Daoy (cell line): ENCODE measurements around the gene PTPRT. TPM values are rescaled to one million over a fixed set of nuclear protein-coding genes. Genes with fewer than 3 reads are reported as not detected.

Experiments used
- DNase-seq: peaks from one replicate; pipeline ENCODE4 v3.0.0-alpha.2; 2015; ENCODE audit warnings: low read depth
- total RNA-seq: library from RNA; depleted of rRNA; stranded (reverse); fragments of >200 nt; shearing (Covaris generic); gene quantifications from 2 replicates; pipeline ENCODE4 v1.2.3, GENCODE V29; 2014

PTPRT gene
- total RNA-seq, 1 experiment from 2014 or later = not detected

DNA sequence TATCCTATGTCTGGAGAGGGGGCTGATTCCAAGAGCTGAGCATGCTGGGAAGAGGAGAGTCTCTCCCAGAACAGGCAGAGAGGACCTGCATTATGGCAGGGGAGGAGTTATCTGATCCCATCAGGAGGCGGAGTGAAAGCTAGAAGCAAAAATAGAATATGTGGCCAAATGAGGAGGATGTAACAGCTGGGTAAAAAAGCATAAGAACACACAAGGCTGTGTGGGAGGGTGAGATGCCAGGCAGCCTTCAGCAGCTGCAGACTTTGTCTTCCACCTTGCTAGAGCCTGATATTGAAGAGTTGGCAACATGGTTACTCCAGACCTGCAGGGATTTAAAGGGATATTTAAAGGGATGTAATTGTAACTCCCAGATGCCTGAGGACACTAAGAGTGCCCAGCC is 167.1 kb downstream of the PTPRT start:
- no peak for DNase-seq

DNA sequence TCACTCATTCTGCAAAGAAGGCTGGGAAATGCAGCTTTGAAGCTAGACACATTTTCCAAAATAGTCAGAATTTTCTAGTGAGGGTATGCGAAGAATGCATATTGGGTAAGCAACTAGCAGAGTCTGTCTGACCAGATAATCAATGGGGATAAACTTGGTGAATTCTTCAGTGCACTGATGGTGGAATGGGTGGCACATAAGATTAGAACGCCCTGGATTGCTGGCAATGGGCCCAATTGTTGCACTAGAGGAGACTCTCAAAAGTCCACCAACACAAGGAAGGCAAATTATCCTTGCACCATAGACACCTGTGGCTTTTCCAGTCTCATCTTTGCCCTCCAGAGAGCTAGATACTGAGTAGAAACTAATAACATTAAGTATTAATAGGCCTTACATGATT is 167.6 kb downstream of the PTPRT start:
- no peak for DNase-seq

DNA sequence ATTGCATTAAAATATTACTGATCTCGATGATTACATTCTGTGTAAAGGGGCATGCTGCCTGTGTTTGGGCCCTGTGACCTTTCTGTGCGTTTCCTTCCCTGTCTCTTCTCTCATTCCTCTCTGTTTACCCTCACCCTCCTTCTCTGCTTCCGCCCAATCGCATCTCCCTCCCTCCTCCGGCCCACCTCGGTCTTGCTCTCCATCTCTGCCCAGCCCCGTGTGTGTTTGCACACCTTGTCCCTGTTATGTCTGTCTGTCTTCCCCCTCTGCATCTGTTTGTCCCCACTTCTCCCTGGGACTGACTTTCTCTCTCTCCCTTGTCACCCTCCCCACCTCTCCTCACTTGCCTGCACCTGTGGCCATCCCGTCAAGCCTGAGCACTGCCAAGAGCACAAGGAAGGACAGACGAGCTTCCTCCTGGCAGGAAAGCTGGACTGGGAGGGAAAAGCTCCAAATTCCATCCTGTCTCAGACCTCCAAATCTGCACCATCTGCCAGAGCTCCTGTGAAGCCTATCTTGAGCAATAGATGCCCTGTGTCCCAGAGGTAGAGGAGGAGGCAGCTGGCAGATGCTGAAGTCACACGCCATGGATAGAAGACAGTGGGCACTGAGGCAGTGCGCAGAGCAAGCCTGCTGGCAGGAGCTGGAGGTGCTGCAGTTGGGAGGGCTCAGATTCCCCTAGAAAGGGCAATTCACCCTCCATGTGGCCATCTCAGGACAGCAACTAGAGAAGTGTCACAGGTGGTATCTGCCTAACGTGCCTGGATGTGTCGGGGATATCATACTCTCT is 172.3 kb downstream of the PTPRT start:
- DNase-seq = no peak

DNA sequence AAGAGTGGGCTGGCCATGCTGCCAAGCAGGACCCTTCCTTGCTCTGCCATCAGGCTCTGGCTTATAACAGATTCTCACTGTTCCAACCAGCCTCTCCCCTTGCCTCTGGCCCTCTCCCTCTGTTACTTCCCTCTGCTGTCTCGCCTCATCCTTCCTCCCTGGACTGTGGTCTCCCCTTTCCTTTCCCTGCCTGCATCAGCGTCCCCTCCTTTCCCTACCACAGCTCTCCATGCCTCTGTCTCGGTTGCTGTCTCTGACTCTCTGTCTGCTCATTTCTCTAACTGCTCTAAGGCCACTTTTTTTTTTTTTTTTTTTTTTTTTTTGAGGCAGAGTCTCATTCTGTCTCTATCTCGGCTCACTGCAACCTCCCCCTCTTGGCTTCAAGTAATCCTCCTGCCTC is 173.4 kb downstream of the PTPRT start:
- DNase-seq = no peak

DNA sequence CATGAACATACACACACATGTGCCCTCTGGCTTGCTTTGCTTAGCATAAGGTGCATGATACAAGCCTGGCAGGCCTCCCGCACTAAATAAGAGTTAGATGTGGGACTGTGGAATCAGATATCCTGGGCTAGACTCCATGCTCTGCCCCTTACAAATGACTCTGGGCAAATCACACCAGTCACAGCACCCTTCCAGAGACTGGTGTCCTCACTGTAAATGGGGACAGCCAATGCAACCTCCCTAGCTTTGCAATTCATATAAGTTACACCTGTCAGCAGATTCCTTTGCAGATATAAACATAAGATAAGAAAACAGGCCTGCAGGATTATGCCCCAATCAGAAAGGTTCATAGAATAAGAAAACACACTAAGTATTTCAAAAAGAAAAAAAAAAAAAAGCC is 174.1 kb downstream of the PTPRT start:
- no peak for DNase-seq

DNA sequence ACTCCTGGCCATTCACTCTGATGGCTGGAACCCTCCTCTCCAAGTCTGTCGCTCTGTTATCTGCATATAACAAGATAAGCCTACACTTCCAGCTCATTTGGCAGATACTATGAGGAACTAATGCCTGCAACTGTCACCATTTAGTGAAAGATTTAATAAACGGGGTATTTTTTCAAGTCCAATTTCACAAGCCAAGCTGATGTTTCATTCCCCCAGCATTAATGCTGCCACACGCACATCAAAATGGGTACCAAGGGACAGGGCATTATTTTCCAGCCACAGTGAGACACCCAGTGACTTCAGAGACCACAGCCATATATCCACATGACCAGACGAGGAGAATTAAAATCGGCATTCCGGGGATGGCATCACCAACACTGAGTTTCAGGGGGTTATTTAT is 175.5 kb downstream of the PTPRT start:
- DNase-seq = no peak

DNA sequence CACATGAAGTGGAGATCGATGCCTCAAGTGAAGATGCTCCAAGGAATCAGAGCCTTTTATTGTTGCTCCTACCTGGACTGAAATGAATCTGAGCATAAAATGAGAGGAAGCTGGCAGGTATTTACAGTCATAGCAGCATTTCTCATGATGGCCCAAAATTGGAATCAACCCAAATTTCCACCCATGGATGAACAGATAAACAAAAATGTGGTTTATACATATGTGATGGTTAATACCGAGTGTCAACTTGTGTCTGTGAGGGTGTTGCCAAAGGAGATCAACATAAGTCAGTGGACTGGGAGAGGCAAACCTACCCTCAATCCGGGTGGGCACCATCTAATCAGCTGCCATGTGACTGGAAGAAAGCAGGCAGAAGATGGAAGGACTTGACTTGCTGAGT is 178.2 kb downstream of the PTPRT start:
- no peak for DNase-seq

DNA sequence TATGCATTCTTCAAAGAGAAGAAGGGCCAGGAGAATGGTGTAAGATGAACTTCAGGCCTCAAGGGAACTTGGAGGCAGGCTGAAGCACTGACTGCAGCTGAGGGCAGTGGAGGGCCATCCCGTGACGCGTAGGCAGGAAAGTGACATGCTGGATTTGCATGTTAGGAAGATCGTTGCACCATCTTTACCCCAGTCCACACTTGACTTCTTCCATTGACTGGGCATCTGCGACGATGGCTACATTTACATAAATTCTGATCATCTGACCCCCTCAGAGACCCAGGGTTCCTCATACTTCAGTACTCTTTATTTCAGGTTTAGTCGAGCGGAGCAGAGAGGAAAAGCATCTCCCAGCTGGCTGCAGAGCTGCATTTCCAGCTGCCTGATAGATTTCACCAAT is 180.2 kb downstream of the PTPRT start:
- DNase-seq = no peak

DNA sequence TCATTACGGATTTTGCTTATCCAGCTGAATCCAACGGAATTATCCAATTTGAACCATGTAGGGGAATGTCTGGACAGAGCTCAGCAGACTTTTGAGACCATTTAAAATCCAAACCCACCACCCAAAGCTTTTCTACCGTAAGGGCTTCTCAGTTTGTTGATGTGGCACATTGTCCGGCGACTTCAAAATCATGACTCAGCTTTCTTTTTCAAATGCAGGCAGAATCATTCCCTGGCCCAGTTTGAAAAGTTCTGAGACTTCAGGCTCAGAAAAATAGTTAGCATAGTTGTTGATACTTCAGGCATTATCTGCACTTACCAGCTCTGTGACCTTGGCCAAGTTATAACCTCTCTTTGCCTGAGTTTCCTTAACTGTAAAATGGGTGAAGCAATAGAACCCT is 182.2 kb downstream of the PTPRT start:
- no peak for DNase-seq

DNA sequence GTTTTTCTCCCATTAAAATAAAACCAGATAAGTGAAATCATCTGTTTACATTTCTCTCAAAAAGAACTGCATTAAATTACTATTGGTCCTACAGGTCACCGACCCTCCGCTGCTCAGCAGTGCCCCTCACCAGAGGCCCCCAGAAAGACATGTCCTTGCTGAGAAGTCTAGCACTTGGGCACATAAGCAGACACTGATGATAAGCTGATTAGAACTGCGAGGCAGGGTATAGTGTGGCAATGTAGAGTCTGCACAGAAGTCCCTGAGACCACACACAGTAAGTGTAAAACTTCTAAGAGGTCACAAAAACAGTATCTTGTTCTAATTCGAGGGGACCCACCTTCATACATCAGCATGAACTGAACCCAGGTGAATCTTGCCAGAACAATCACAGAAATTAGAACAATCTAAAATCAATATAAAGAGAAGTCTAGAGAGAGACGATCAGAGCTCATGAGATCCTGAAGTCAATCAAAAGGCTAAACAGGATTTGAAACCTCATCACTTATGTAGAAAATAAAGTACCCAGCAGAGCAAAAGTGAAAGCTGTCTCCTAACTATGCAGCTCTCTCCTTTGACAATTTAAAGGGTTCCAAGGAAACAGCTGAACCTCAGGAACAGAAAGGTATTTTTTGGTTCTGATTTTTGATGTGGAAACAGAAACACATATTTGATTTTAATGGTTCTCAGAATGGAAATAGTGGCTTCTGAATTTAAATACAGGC is 182.9 kb downstream of the PTPRT start:
- DNase-seq = no peak

DNA sequence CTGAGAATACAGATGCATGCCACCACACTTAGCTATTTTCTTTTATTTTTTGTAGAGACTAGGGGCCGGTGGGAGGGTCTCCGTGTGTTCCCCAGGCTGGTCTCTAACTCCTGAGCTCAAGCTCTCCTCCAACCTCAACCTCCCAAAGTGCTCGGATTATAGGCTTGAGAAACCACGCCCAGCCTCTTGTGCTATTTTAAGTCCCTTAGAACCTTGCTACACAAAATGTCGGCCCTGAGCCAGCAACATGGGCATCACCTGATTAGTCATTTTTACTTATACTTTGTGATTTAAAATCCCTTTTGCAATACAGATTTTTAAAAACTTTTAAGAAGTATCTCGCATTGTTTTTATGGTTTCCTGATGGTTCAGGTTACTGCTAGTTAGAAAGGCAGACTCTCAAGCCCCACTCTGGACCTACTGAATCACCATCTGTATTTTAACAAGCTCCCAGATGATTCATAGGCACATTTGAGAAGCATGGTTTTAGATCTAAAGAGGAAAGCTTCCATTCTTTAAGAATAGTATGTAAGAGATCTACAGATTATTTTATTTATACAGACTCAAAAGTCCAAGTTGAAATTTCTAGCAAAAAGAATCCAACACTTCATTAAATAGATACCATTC is 186.3 kb downstream of the PTPRT start:
- no peak for DNase-seq

DNA sequence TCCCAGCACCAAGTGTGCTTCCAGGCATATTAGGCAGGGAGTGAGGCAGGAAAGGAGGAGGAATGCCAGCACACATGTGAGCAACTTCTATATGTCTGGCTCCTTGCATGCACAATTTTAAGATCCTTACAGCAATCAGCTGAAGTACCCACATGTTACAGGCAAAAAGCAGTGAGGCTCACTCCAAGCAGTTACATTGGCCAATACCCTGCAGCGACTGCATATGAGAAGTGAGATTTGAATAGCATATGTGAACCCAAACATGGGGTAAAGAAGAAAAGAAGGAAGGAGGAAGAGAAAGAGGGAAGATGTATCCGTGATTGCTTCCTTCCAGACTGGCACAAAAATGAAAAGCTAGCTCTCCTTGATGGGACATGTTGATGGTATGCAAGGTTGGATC is 193.6 kb downstream of the PTPRT start:
- DNase-seq = no peak

DNA sequence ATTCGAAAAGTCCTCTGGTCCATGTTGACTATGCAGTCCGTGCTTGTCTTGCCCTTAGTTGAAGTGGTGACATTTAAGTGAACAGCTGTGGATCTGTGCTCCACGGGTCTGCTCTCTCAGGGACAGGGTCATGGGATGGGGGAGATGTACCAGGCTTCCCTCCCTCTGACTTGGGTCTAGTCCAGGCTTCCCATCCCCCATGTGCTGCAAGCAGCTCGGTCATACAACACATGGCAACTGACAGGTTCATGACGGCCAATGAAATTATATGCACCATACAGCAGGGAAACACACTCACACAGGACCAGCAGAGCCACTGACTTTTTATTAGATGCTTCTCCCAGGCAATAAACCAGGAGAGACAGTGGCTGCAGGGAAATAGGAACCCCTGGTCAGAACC is 201.4 kb downstream of the PTPRT start:
- no peak for DNase-seq

DNA sequence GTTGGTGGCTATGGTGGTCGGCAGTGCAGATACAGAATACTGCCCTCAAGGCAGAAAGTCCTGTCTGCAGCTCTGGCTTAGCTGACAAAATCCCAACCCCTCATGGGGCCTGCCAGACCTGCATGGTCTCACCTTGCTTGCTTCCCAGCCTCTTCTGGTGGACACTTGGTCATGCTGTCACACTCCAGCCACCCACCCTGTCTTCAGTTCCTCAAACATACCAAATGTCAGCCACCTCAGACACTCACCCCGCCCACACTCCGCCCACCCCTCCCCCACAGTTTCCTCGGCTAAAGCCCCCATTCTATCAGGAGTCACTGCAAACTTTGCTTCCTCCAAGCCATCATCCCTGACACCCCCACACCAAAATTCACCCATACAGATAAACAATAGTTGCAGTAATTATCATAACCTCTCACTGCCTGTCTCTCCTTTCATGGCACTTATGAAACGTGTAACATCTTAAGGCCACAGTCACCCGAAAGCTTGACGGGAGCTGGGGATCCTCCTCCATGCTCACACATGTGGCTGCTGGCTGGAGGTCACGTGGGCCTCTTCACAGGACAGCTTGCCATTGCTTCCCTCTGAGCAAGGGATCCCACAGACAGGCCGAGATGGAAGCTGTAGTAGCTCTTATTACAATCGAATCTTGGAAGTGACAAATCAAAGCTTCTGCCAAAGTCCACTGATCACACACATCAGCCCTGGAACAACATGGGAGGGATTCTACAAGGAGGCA is 202.2 kb downstream of the PTPRT start:
- no peak for DNase-seq

DNA sequence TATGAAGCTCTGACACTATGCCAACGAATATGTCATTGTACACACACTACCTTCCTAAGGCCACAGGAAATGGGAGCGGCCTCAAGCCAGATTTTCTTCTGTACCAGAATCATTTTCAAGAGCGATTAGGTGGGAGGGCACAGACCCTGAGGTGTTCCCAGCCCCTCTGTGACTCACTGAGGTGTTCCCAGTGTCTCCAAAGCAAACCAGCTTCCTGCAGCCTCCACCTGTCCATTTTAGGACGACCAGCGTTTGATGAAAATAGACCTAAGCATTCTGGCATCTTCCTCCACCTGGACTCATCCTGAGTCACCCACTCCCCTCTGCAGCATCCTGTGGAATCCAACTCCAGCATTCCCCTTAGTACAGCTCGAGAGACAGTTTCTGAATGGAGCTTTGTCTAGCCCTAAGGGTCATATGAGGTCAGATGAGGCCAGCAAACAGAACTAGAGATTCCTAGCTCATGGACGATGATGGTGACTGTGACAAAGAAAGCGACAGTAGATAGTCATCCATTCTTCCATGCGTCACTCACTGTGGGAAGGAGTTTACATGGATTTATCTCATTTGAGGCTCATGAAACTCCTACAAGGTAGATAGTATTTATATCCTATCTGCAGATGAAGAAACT is 203.4 kb downstream of the PTPRT start:
- no peak for DNase-seq

DNA sequence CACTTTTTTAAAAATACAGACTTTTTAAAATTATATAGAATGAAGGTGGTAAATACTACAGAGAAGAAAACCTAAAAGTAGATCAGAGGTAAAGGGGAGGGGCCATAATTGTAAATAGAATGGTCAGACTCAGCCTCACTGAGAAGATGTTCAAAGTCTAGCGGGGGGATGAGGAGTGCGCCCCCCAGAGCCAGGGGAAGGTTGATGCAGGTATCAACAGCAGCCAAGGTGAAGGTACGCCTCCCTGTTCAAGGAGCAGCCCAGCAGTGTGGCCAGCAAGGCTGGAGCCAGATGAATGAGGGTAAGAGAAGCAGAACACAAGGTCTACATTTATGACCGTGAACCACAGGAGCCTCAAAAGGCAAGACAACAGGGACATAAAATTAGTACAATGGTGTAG is 204.1 kb downstream of the PTPRT start:
- DNase-seq = no peak

DNA sequence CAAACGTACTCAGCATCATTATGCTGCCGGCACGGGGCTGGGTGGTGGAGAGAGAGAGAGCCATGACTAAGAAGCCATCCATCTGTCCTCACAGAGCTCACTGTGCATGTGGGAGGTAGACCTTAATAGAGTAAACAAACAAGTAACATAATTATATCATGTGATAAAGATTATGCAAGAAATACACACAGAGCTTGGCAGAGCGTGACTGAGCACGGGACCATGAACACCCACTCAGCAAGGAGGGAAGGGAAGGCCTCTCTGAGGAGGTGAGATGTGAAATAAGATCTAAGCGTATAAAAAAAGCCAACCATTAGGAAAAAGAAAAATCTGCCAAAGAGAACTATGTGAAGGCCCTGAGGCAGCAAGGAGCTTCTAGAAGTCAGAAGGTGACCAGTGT is 207.5 kb downstream of the PTPRT start:
- no peak for DNase-seq

DNA sequence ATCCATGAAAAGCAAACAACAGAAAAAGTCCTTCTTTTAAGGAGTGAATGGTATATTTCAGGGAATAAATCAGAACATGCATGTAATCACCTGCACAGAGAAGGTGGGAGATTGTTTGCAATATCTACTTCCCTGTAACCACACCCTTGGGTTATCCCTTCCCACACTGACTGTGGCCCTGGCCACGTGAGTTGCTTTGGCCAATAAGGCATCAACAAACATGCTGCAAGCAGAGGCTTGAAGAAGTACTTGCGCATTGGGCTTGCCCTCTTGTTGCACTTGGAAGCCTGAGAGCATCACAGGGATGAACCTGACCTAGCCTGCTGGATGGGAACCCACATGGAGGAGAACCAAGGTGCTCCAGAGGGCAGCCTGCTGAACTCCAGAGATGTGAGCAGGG is 208.5 kb downstream of the PTPRT start:
- DNase-seq = no peak

DNA sequence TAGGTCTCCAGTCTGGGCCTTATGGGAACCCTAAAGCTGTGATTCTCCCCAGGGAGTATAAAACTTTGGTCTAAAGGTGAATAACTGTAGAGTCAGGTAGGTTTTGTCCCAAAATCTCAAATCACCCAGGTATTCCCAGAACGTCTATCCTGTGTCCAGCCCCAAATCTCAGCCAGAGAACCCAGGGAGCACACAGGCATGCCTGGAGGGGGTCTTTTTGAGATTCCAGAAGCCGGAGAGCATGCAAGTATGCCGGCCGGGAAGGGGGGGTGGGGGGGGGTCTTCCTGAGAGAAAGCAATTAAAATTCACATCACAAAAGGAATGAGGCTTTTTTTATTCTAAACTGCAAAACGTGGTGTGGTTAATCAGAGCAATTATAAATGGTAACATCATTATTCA is 210.0 kb downstream of the PTPRT start:
- DNase-seq = no peak

DNA sequence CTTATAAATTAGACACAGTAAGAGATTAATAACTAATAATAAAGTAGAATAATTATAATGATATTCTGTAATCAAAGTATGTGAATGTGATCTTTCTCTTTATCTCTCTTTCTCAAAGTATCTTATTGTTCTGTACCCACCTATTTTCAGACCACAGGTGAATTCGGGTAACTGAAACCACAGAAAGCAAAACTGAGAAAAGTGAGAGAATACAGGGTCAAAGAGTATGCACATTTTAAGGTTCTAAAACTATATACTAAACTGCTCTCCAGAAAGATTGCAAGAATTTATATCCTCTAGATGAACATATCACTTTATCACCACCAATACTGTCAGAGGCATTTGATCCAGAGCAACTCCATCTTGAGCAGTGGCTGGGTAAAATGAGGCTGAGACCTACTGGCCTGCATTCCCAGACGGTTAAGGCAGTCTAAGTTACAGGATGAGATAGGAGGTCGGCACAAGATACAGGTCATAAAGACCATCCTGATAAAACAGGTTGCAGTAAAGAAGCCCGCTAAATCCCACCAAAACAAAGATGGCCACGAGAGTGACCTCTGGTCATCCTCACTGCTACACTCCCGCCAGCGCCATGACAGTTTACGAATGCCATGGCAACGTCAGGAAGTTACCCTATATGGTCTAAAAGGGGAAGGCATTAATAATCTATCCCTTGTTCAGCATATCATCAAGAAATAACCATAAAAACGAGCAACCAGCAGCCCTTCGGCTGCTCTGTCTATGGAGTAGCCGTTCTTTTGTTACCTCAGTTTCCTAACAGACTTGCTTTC is 211.3 kb downstream of the PTPRT start:
- DNase-seq = no peak

DNA sequence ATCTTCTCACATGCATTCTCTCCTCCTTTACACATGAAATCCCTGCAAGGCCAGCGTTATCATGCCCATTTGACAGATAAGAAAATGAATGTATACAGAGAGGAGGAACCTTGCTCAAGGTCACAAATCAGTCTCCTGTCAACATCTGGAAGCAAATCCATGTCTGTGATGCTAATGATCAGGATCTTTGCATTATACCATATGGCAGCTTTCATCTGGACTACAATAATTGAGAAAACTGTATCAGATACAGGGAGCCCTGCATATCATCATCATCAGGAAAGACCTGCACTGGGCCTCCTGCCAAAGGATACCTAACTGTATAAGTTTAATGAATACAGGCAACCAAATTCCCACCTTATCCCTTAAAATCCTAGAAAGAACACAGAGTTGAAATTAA is 213.7 kb downstream of the PTPRT start:
- no peak for DNase-seq
